Stimulated activated naive CD8-positive, alpha-beta T cell treated with anti-CD3 and anti-CD28 coated beads, Interleukin-15, amount 100 ng/mL, for 72 hours (primary cell): ENCODE results near the gene TBC1D9.

ENCODE experiments used
- ATAC-seq: fragments of 150-1000 bp; cut with Tn5 transposase; 2 replicates; pipeline ENCODE4 v1.10.0; 2021; ENCODE audit warnings: mild to moderate bottlenecking, moderate library complexity
- DNase-seq, 2 donors: peaks; one replicate each; pipeline ENCODE4 v3.0.0; 2021 to 2022
- H3K27ac Mint-ChIP-seq, 2 donors: one replicate each; pipeline ENCODE4 v1.8.0; 2022; ENCODE audit warnings: mild to moderate bottlenecking in 2 of 2, mixed read lengths in 2 of 2, moderate library complexity in 2 of 2
- H3K27me3 Mint-ChIP-seq: one replicate; pipeline ENCODE4 v1.8.0; 2022; ENCODE audit warnings: mixed read lengths
- H3K4me1 Mint-ChIP-seq: one replicate; pipeline ENCODE4 v1.8.0; 2022; ENCODE audit warnings: mild to moderate bottlenecking, mixed read lengths
- H3K4me3 Mint-ChIP-seq, 2 donors: one replicate each; pipeline ENCODE4 v1.8.0; 2022; ENCODE audit warnings: mild to moderate bottlenecking in 2 of 2, mixed read lengths in 2 of 2, moderate library complexity in 1 of 2
- H3K9me3 Mint-ChIP-seq, 2 donors: one replicate each; pipeline ENCODE4 v1.8.0; 2022; ENCODE audit warnings: mixed read lengths in 2 of 2

The TBC1D9 gene

DNA sequence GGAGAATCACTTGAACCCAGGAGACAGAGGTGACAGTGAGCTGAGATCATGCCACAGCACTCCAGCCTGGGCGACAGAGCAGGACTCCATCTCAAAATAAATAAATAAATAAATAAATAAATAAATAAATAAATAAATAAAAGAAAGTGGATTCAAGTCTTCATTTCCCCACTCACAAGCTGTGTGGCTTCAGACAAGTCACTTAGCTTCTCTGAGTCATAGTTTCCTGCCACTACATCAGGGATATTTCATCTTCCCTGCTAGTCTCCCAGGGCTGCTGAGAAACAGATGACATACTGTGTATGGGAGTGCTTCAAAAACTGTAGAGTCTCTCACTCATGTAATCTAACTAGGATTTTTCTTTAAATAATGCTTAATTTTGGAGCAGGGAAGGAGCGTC, 37.2 kb downstream of the TBC1D9 start:
- DNase-seq (no peak), ATAC-seq (peak; percentile 31)
- peaks cover 14% of the 10 kb centered on the region for H3K4me1 Mint-ChIP-seq
- no peaks in the 10 kb centered on the region for H3K9me3 Mint-ChIP-seq
- peaks cover 6% of the 10 kb centered on the region for H3K27me3 Mint-ChIP-seq
- no peak overlapping the region for H3K4me3 Mint-ChIP-seq
- no peak overlapping the region for H3K27ac Mint-ChIP-seq

DNA sequence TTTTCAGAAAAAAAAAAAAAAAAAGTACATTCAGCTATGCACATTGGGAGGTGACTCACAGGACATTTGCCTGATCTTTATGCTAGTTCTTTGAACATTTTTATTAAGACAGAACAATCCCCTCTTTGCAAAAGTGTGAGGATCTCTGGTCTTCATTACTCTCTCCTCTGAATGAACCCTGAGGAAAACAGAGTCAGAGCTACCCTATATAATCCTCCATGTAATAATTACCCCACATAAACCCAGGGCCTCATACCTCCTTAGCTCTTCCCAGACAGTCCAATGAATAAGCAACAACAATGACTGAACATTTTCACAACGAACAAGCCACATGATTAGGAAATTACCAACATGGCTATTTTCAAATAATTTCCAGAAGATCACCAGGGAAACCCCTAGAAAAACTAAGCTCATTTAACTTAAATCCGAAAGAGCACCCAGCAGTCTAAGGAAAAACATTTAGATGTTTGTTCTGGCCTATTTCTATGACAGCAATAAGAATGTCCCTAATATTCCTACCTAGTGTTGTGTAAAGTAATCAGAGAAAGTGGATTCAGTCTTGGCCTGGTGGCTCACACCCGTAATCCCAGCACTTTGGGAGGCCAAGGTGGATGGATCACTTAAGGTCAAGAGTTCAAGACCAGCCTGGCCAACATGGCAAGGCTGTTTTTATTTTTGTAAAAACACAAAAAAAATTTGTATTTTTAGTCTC, 37.8 kb downstream of the TBC1D9 start:
- peaks cover 6% of the 10 kb centered on the region for H3K27me3 Mint-ChIP-seq
- no peak for DNase-seq
- ATAC-seq, result no peak
- H3K27ac Mint-ChIP-seq, result no peak overlapping the region
- H3K9me3 Mint-ChIP-seq, result no peaks in the 10 kb centered on the region
- peaks cover 14% of the 10 kb centered on the region for H3K4me1 Mint-ChIP-seq
- H3K4me3 Mint-ChIP-seq, result no peak overlapping the region

DNA sequence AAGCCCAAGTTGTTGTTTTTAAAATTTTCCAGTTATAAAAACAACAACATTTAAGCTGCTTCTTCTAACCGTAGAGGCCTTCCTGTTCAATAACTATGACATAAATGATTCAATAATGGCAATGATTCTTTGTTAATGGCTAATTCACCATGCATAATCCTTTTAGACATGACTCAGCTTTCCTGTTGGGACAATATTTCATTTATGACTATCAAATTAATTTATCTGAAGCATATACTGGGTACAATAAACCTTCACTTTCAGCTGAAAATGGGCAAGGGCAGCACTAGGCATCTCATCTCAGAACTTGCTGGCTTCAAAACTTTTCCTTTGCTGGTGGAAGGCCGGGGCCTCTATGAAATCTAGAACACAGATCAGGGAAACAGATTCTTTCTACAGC, 38.9 kb downstream of the TBC1D9 start:
- DNase-seq (no peak), ATAC-seq (no peak)
- Mint-ChIP-seq H3K4me1 (peaks cover 14% of the 10 kb centered on the region), H3K4me3 (no peak overlapping the region), H3K27ac (no peak overlapping the region), H3K27me3 (peaks cover 6% of the 10 kb centered on the region), H3K9me3 (no peaks in the 10 kb centered on the region)

DNA sequence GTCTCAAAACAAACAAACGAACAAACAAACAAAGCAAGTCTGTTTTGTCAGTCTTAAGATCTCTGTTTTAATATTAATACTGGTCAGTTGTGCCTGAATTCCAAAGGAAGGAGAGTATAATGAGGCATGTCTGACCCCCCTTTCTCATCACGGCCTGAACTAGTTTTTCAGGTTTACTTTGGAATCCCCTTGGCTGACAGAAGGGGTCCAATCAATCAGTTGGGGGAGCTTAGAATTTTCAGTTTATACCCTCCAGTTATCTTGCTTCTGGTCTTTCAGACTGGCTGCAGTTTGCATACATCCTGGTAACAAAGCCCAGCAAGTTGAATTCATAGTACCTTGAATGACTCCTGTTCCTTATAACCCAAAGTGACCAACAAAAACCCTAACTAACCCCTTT, 41.1 kb downstream of the TBC1D9 start:
- Mint-ChIP-seq H3K27me3 (no peaks in the 10 kb centered on the region), H3K4me3 (no peak overlapping the region), H3K27ac (no peak overlapping the region), H3K4me1 (no peaks in the 10 kb centered on the region), H3K9me3 (no peaks in the 10 kb centered on the region)
- ATAC-seq (no peak), DNase-seq (no peak)

DNA sequence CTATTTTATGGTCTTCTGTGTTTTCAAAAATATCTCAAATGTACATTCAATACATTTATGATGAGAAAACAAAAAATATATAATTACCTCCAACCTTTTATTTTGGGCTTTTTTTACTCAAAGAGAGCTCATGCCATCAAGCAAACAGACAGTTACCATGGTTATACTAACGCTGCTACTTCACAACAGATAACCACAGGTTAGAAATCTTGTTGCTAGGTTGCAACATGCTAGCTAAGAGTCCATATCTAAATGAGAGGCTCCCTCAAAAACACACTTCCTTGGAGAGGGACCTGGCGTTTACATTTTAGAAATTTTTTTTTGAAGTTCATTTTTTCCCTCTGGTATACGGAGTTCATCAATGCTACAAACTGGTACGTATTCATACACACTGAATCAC, 44.3 kb downstream of the TBC1D9 start:
- no peaks in the 10 kb centered on the region for H3K9me3 Mint-ChIP-seq
- H3K4me1 Mint-ChIP-seq, result no peaks in the 10 kb centered on the region

DNA sequence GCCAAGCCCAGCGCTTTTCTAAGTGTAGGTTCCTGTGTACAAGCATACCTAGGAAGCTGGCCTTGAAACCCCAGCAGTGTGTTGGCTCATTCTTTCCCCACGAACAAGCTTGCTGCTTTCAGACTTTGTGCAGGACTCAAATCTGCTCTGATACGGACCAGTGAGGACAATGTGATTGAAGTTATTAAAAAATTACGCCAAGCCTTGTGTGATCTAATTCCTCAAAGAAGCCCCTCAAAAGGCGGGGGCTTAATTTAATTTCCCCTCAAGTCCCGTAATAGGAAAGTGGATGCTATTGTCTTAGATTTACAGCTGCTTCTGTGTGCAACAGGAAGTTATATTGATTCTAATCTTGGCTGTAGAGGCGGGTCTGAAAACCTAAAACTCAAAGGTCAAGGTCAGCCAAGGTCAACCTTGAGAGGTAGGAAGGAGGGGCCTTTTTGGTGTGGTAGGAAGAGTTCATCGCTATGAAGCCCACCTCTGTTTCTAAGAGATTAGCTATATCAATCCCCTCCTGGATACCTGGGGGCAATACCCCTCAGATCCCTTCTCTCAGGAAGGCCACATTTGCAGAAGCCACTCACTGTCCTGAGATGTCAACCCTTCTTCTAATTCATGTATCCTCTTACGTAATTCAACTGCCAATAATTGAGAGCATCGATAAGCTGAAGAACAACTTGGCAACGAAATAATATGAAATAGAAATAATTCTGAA, 45.1 kb downstream of the TBC1D9 start:
- H3K27ac Mint-ChIP-seq, result no peak overlapping the region
- H3K27me3 Mint-ChIP-seq, result no peaks in the 10 kb centered on the region
- no peak overlapping the region for H3K4me3 Mint-ChIP-seq
- ATAC-seq (no peak), DNase-seq (no peak)
- H3K4me1 Mint-ChIP-seq, result no peaks in the 10 kb centered on the region
- H3K9me3 Mint-ChIP-seq, result no peaks in the 10 kb centered on the region

More for the DNA sequence above, 44.3 kb downstream of the TBC1D9 start:
- no peaks in the 10 kb centered on the region for H3K27me3 Mint-ChIP-seq
- DNase-seq, result no peak
- no peak overlapping the region for H3K27ac Mint-ChIP-seq
- no peak overlapping the region for H3K4me3 Mint-ChIP-seq
- no peak for ATAC-seq

DNA sequence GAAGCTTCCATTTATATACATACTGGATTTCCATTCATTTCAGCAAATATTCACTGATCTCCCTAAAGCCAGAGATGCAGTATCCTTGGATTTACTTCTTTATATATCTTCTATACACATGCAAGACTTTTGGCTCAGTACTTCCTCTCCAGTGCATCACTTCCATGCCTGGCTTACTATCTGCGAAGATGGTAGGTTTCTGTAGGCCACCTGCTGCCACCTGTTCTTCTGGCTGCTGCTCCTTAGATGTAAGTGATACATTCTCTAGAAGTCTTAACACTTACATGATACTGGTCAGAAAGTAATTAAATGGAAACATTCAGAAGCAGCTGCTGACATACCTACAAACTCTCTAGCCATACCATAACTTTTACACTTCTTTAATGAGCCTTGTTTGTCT, 48.9 kb downstream of the TBC1D9 start:
- no peak for ATAC-seq
- DNase-seq, result no peak
- Mint-ChIP-seq H3K27me3 (no peaks in the 10 kb centered on the region), H3K4me3 (no peak overlapping the region), H3K9me3 (no peaks in the 10 kb centered on the region), H3K27ac (no peak overlapping the region), H3K4me1 (no peaks in the 10 kb centered on the region)

DNA sequence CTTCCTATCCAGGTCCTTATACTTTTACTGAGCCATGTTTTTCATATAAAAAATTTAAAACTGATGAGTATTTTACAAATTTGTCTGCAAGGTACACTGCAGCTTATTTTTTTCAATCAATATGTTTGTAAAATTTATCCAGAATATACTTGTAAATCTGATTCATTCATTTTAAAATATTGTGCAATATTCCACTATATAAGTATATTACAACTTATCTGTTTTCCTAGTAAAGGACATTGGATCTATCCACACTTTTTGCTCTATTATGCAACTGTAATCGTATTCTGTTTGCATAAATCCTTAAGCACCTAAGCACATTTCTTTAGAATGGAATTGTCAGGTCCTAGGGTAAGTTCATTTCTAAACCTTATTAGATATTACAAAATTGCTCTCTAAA, 49.5 kb downstream of the TBC1D9 start:
- H3K4me3 Mint-ChIP-seq, result no peak overlapping the region
- DNase-seq (no peak), ATAC-seq (no peak)
- H3K4me1 Mint-ChIP-seq, result no peaks in the 10 kb centered on the region
- H3K27me3 Mint-ChIP-seq, result no peaks in the 10 kb centered on the region
- no peaks in the 10 kb centered on the region for H3K9me3 Mint-ChIP-seq
- H3K27ac Mint-ChIP-seq, result no peak overlapping the region

DNA sequence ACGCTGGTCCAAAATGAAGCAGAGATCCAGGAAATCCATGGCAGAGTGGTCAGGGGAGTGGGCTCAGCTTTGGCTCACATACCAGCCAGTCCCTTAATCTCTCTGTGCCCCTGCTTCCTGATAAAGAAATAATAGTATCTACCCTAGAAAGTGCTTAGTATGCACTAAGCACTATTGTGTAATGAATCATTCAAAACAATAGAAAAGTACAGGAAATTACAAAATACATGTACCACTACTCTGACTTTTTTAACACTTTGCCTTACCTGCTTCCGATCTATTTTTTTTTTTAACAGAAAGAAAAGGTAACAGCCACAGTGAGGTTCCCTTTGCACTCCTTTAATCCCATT, 49.9 kb downstream of the TBC1D9 start:
- no peak for DNase-seq
- no peak overlapping the region for H3K27ac Mint-ChIP-seq
- H3K9me3 Mint-ChIP-seq, result no peaks in the 10 kb centered on the region
- H3K4me3 Mint-ChIP-seq, result no peak overlapping the region
- no peaks in the 10 kb centered on the region for H3K4me1 Mint-ChIP-seq
- no peak for ATAC-seq
- no peaks in the 10 kb centered on the region for H3K27me3 Mint-ChIP-seq

DNA sequence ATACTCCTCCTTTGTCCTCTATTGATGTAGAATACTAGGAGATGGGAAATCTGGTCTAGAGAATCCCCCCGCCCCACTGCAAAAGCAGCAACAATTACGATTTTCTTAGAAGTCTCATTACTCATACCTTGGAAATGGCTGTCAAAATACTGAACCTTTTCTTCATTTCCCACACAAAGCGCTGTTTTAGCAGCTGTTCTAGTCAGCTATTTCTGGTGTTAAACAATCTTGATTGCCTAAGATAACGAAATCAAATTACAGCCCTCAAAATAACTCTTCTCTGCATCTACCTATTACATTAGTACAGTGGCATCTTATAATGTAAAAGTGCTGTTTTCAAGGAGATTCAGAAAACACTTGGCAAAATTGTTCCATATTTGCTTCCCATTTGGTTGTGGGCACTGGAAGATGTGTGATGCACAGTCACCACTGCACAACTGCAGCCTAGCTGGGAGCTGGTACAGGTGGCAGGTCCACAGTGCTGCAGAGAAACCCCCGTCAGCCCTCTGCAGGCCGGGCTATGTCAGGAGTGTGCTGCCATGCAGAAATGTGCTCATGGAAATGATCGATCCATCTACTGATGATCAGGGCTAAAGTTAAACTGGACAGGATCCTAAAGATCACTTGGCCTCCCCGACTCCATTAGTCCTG, 50.4 kb downstream of the TBC1D9 start:
- Mint-ChIP-seq H3K27me3 (no peaks in the 10 kb centered on the region), H3K27ac (no peak overlapping the region), H3K9me3 (no peaks in the 10 kb centered on the region), H3K4me1 (no peaks in the 10 kb centered on the region), H3K4me3 (no peak overlapping the region)
- DNase-seq (no peak), ATAC-seq (no peak)

DNA sequence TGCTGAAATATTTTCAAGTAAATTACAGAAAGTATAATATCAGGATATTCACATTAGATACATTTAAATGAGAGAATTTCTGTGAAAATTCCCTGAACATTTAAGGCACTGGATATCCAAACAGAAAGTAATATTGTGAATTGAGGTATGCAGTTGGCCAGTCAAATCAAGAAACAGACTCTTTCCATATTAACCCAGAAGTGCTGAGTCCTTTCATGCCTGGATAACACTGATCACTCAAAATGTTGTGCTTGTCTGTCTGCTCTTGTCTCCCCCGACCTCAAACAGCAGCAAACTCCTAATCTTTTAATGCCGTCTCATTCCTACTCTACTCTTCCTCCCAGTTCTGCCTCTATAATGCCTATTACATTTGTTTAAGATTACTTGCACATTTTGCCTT, 51.2 kb downstream of the TBC1D9 start:
- DNase-seq (no peak), ATAC-seq (no peak)
- Mint-ChIP-seq H3K9me3 (no peaks in the 10 kb centered on the region), H3K27ac (no peak overlapping the region), H3K27me3 (no peaks in the 10 kb centered on the region), H3K4me1 (no peaks in the 10 kb centered on the region), H3K4me3 (no peak overlapping the region)

DNA sequence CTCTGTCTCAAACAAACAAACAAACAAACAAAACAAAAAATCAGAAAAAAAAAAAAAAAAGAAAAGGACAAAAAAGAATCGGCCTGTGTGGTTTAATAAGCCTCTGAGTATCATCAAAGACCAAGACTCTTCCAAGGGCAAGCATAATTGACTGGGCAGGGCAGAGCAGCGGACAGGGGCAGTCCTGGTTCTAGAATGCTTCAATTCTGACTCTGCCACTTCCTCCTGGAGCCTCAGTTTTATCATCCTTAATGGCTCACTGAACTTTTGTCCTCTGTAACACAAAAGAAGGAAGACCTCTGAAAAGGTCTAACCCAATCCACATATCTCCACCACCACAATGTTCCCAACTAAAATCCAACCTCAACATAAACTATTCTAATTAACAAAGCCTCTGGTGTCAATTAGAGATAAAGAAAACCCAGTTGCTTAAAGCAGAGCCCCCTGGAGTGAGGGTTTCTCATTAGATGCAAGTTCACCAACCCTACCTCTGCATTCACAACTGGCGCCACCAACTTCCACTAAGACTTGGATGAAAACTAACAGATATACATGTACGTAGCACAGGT, 51.7 kb downstream of the TBC1D9 start:
- no peak overlapping the region for H3K4me3 Mint-ChIP-seq
- no peaks in the 10 kb centered on the region for H3K27me3 Mint-ChIP-seq
- DNase-seq (no peak), ATAC-seq (no peak)
- no peaks in the 10 kb centered on the region for H3K9me3 Mint-ChIP-seq
- no peak overlapping the region for H3K27ac Mint-ChIP-seq
- no peaks in the 10 kb centered on the region for H3K4me1 Mint-ChIP-seq

DNA sequence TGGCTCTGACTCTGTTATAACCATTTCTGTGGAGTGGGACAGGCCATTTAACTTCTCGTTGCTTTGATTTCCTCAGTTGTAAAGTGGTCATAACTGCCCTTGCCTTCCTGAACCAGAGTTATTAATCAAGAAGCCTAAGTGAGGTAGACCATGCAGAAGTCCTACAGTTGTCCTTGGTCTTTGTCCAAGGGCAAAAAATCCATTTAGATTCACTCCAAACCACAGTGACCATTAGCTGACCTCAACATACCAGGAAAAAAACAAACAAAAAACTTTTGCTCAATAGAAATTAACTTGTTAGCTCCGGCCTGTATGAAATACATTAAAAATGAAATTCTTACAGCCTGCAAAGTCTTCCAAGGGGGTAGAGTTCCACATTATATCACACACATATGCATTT, 52.7 kb downstream of the TBC1D9 start:
- Mint-ChIP-seq H3K9me3 (no peaks in the 10 kb centered on the region), H3K4me3 (no peak overlapping the region), H3K27ac (no peak overlapping the region), H3K4me1 (no peaks in the 10 kb centered on the region), H3K27me3 (no peaks in the 10 kb centered on the region)
- ATAC-seq, result no peak
- no peak for DNase-seq

DNA sequence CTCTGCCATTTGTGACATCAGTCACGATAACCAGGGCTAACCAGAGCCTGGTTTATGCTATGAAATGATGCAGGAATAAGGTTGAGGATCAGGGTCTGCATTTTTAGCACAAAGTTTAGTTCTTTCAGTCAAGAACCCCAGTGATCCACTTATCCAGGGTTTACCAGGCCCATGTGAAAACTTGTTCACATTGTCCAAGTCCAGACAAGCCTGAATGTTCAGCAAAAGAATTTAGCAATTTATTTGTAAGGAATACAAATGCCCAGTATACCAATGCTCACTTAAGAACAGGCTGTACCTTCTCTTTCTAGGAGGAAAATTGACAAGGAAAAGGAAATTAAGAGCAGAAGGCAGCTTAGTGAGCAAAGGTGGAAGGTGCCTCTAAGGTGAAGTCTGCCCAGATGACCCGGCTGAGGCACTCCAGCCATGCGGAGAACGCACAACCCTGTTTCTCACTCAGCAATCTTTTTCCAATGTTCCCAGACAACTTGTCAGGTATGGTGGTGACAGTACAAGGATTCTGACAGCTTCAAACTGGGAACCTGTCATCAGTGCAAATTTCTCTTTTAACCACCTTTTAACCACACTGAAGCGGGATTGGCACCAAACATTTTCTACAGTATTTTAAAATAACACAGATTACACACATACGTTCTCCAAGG, 54.0 kb downstream of the TBC1D9 start:
- Mint-ChIP-seq H3K9me3 (no peaks in the 10 kb centered on the region), H3K27me3 (no peaks in the 10 kb centered on the region), H3K4me1 (no peaks in the 10 kb centered on the region), H3K27ac (peak overlapping the region in 1 of 2 donors; percentile 25), H3K4me3 (no peak overlapping the region)
- no peak for ATAC-seq
- DNase-seq, result no peak

DNA sequence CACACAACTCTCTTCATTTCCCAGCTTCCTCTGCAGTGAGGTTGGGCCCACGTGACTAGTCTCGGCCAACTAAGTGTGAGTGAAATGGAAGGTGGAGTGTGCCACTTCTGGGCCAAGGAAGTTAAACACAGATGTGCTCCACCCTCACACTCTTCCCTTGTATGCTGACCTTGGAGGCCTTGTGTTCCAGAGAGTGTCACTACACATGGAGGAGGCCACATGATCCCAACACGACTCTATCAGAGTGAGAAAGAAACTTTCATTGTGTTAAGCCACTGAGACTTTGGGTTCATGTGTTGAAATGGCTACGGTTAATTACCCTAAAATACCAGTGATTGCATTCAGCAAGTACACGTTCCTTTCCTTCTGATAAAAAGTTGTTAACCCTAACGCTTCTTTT, 55.1 kb downstream of the TBC1D9 start:
- Mint-ChIP-seq H3K4me3 (no peak overlapping the region), H3K9me3 (no peaks in the 10 kb centered on the region), H3K27ac (no peak overlapping the region), H3K27me3 (no peaks in the 10 kb centered on the region), H3K4me1 (no peaks in the 10 kb centered on the region)
- DNase-seq (no peak), ATAC-seq (no peak)
